Testis (tissue), 3 donors: ENCODE results near the gene LRRC1. TPM values are rescaled to one million over a fixed set of nuclear protein-coding genes. Genes with fewer than 3 reads are reported as not detected.

Experiments used
- DNase-seq: peaks from one replicate; pipeline ENCODE4 v3.0.0-alpha.2; 2019
- H3K27ac ChIP-seq, 2 donors: fragments of 200-600 bp; sonication (generic); one replicate each; pipeline ENCODE4 v1.5.1; 2019
- H3K27me3 ChIP-seq: fragments of 200-600 bp; sonication (generic); one replicate; pipeline ENCODE4 v1.5.1; 2019
- H3K36me3 ChIP-seq: fragments of 200-600 bp; sonication (generic); one replicate; pipeline ENCODE4 v1.5.1; 2017; ENCODE audit warnings: low read depth; ENCODE audit errors: missing control alignments
- H3K4me1 ChIP-seq: fragments of 200-600 bp; sonication (generic); one replicate; pipeline ENCODE4 v1.5.1; 2019
- H3K4me3 ChIP-seq, 2 donors: fragments of 200-600 bp; sonication (generic); one replicate each; pipeline ENCODE4 v1.5.1; 2017 to 2019
- H3K9me3 ChIP-seq: fragments of 200-600 bp; sonication (generic); one replicate; pipeline ENCODE4 v1.5.1; 2017
- POLR2A ChIP-seq: fragments of 450-650 bp; IDR thresholded peaks from one replicate; pipeline ENCODE4 v1.6.1; 2017; ENCODE audit warnings: antibody characterized with exemption, mild to moderate bottlenecking, moderate library complexity
- WGBS, 2 donors: methylation state at CpG; one replicate each; pipeline ENCODE4 v1.1.5; 2018; 5-methylcytosine and 5-hydroxymethylcytosine counted together
- intact Hi-C: fragments of 100-400 bp; cut with DNase I; formaldehyde crosslinking; loops from one replicate; pipeline ENCODE4 v1.15.1; 2023; ENCODE audit warnings: low total_unique reads
- polyA plus RNA-seq: library from polyadenylated mRNA; stranded (reverse); fragments of 350-450 nt; fragmentation: Illumina TruSeq; extraction: RNeasy Lipid Tissue Mini Kit (QIAGEN cat#74804); gene quantifications from one replicate; pipeline ENCODE4 v1.2.3, GENCODE V29; 2014; ENCODE audit warnings: low read depth, low replicate concordance; ENCODE audit not compliant: insufficient read depth
- total RNA-seq, 2 donors: library from RNA; depleted of rRNA; stranded (reverse); fragments of >200 nt; gene quantifications; one replicate each; pipeline ENCODE4 v1.2.3, GENCODE V29; 2016
- TF ChIP-seq, protein P1 (sequence below), 3 experiments: fragments of 450-650 bp in 2 of 3; fragments of 200-600 bp in 1 of 3; sonication (generic) in 1 of 3; IDR thresholded peaks; one replicate each; pipeline ENCODE4 v1.5.1; 2016 to 2019; ENCODE audit warnings: antibody characterized with exemption in 3 of 3, mild to moderate bottlenecking in 2 of 3, moderate library complexity in 1 of 3

The LRRC1 gene
- total and polyA plus RNA-seq, 3 donors from 2014 or later = 29.5 to 36.5 (median 34.1) TPM

DNA sequence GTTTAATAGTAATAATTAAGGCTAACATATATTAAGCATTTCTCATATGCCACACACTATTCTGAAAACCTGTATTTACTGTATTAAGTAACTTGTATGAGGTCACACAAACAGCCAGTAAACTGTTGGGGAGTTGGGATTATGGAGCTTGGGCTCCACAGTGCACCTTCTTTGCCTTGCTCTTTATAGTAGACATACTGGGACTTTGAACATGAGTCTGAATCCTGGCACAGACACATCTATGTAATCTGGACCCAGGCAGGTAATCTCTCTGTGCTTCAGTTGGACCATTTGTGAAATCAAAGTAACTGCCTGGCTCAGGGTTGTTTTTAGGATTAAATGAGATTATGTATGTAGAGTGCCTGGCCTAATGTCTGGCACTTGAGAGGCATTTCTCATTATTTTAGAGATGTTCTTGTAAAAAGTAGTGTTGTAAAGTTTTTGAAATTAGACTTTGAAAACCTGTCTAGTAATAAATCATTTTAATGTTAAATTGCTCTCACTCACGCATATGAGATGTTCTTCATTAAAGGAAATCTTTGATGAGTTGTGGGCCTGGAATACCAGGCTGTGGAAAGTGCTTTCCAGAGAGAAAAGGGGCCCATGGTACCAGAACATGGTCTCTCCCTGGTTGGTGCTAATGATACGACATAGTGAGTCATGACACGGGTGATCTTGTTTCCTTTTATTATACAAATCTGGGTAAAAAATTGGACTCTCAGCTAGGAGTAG, 34.3 kb downstream of the LRRC1 start:
- DNase-seq = no peak
- no peaks in the 10 kb centered on the region for H3K27me3 ChIP-seq
- H3K9me3 ChIP-seq = no peaks in the 10 kb centered on the region
- intact Hi-C loops = no loop called here
- WGBS, 2 donors = 89 to 94% methylated on average over 3 of the region's 3 CpGs
- H3K36me3 ChIP-seq = no peaks in the 10 kb centered on the region
- no peak overlapping the region for H3K4me3 ChIP-seq
- peaks cover 11% of the 10 kb centered on the region for H3K4me1 ChIP-seq
- H3K27ac ChIP-seq = no peak overlapping the region
- TF ChIP-seq, protein P1, sequence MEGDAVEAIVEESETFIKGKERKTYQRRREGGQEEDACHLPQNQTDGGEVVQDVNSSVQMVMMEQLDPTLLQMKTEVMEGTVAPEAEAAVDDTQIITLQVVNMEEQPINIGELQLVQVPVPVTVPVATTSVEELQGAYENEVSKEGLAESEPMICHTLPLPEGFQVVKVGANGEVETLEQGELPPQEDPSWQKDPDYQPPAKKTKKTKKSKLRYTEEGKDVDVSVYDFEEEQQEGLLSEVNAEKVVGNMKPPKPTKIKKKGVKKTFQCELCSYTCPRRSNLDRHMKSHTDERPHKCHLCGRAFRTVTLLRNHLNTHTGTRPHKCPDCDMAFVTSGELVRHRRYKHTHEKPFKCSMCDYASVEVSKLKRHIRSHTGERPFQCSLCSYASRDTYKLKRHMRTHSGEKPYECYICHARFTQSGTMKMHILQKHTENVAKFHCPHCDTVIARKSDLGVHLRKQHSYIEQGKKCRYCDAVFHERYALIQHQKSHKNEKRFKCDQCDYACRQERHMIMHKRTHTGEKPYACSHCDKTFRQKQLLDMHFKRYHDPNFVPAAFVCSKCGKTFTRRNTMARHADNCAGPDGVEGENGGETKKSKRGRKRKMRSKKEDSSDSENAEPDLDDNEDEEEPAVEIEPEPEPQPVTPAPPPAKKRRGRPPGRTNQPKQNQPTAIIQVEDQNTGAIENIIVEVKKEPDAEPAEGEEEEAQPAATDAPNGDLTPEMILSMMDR (IDR thresholded peaks at IDR 0.05) = no peak
- TF ChIP-seq POLR2A = no peak

DNA sequence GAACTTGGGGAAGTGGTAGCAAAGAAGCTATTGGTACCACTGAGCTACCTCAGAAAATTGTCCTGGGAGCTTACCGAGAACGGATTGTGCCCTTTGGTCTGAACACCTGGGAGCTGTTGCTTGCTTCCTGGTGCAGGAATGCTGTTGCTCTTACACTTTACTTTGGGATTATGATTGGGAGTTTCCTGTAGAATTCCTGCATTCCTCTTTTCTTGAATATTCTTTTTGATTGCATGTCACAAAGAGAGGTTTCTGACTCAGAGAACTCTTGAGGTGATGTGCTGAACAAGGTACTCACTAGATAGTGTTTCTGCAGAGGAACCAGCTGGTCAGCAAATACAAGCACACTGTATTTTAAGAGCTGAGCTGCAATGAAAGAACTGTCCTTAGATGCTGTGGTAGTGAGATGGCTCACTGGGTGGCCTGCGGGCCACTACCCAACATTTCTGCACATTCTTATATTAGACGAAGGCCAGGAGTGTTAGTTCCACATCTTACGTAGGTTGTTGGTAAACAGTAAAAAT, 35.0 kb downstream of the LRRC1 start:
- no peak for DNase-seq
- intact Hi-C loops = no loop called here
- Histone ChIP-seq H3K27ac (no peak overlapping the region), H3K9me3 (no peaks in the 10 kb centered on the region), H3K36me3 (no peaks in the 10 kb centered on the region), H3K27me3 (no peaks in the 10 kb centered on the region), H3K4me1 (peaks cover 11% of the 10 kb centered on the region), H3K4me3 (no peak overlapping the region)
- 69 to 80% methylated on average over 5 of the region's 5 CpGs for WGBS, 2 donors
- TF ChIP-seq, protein P1 (IDR thresholded peaks at IDR 0.05) = no peak
- no peak for TF ChIP-seq POLR2A

DNA sequence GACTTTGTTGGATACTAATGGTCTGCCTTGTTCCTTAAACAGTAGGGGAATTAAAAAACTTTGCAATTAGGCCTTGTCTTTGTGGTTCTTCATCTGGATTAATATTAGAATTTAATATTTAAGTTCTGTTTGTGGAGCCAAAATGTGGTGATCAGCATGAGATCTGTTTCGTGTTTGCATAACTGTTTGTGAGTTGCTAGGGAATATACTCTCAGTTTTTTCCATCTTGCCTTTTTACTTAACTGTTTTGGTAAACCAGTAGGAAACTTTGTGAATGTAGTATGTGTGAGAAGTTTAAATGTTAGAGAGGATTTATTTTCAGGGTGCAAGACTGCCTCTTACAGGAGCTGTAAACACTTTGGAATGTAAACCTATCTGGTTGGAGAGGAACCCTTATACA, 35.6 kb downstream of the LRRC1 start:
- no peaks in the 10 kb centered on the region for H3K9me3 ChIP-seq
- no peak overlapping the region for H3K27ac ChIP-seq
- H3K4me3 ChIP-seq = no peak overlapping the region
- no peak for DNase-seq
- no peaks in the 10 kb centered on the region for H3K36me3 ChIP-seq
- TF ChIP-seq, protein P1 (IDR thresholded peaks at IDR 0.05) = no peak
- TF ChIP-seq POLR2A = no peak
- peaks cover 11% of the 10 kb centered on the region for H3K4me1 ChIP-seq
- H3K27me3 ChIP-seq = no peaks in the 10 kb centered on the region
- 48 to 52% methylated on average over 1 of the region's 1 CpG for WGBS, 2 donors
- intact Hi-C loops = no loop called here

DNA sequence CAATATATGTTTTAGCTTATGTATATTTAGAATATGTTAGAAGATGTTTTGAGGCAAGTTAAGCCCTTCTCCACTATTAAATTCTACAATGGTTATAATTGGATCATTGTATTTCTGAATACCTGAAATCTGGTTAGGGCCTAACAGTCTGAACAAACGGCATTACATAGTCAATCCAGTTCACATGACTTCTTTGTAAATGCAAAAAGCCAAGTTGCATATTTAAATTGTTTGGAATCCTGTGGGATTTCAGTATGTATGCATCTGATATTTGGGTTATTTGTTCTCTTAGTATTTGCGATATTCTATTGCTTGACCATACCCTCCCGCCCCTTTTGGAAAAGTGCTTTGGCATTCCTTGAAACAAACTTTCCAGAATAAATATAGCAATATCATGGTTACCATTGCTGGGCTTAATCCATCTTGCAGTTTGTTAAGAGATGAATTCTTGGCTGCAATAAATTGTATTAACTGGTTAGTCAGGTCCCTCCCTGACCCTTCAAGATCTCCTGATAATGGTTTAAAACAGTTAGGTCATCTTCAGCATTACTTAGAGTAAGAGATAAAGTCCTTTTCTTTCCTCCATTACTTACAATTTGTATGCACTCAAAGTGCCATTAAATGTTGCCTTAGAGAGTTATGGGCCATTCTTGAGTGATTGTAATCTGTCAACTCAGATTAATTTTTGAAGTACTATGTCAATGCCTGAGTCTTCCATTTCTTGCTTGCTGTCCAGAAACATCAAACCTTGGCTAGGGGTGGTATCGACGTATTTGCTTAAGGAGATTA, 36.5 kb downstream of the LRRC1 start:
- H3K27ac ChIP-seq = no peak overlapping the region
- no peaks in the 10 kb centered on the region for H3K27me3 ChIP-seq
- no peak overlapping the region for H3K4me3 ChIP-seq
- TF ChIP-seq, protein P1 (IDR thresholded peaks at IDR 0.05) = no peak
- no peak for TF ChIP-seq POLR2A
- no peaks in the 10 kb centered on the region for H3K36me3 ChIP-seq
- H3K9me3 ChIP-seq = no peaks in the 10 kb centered on the region
- 94 to 97% methylated on average over 5 of the region's 5 CpGs for WGBS, 2 donors
- DNase-seq = no peak
- intact Hi-C loops = no loop called here
- H3K4me1 ChIP-seq = peaks cover 11% of the 10 kb centered on the region
